CD4-positive, alpha-beta T cell treated with Interleukin-2 at 100 ng/mL for 4 hours (primary cell): ENCODE measurements around the gene KATNB1.
A peak's percentile ranks its signal among the peaks of the same experiment; 100 is the strongest.
"Not testable (repeated sequence)": the region's sequence is repeated elsewhere in the genome, so short reads cannot be mapped to it uniquely, and the experiment has no call there.

Experiments
- DNase-seq: peaks from one replicate; pipeline ENCODE4 v3.0.0-alpha.2; 2020; ENCODE audit warnings: low spot score

The KATNB1 gene

GRCh38 chr16:57725976-57726375 lies 9.6 kb upstream of the KATNB1 start:
- no peak for DNase-seq

GRCh38 chr16:57726433-57726947 lies 9.1 kb upstream of the KATNB1 start:
- DNase-seq: no peak

- DNase-seq: no peak
These were observed 8.0 kb upstream of the KATNB1 start for GRCh38 chr16:57727610-57728009.

GRCh38 chr16:57728336-57729181 lies 7.0 kb upstream of the KATNB1 start:
- DNase-seq: no peak

- DNase-seq: no peak
These were observed 6.4 kb upstream of the KATNB1 start for GRCh38 chr16:57729182-57729484.

- not testable (repeated sequence) for DNase-seq
These were observed 5.7 kb upstream of the KATNB1 start for GRCh38 chr16:57729852-57730251.

GRCh38 chr16:57730771-57731730 lies 4.5 kb upstream of the KATNB1 start:
- no peak for DNase-seq

GRCh38 chr16:57732037-57732436 lies 3.5 kb upstream of the KATNB1 start:
- DNase-seq: no peak

- DNase-seq: no peak
These were observed 2.9 kb upstream of the KATNB1 start for GRCh38 chr16:57732714-57733113.

GRCh38 chr16:57734308-57734924 lies 1.2 kb upstream of the KATNB1 start:
- no peak for DNase-seq

- DNase-seq: peak; percentile 99
These were observed 430 bp upstream of the KATNB1 start for GRCh38 chr16:57734925-57735754.

- peak; percentile 46 for DNase-seq
These were observed 1.1 kb downstream of the KATNB1 start for GRCh38 chr16:57736419-57737351.

- no peak for DNase-seq
These were observed 3.3 kb downstream of the KATNB1 start for GRCh38 chr16:57738844-57739243.

GRCh38 chr16:57739756-57740422 lies 4.3 kb downstream of the KATNB1 start:
- DNase-seq: no peak

- DNase-seq: no peak
These were observed 5.0 kb downstream of the KATNB1 start for GRCh38 chr16:57740423-57741071.

- DNase-seq: no peak
These were observed 6.2 kb downstream of the KATNB1 start for GRCh38 chr16:57741660-57742191.

GRCh38 chr16:57742543-57742942 lies 7.0 kb downstream of the KATNB1 start:
- DNase-seq: no peak

- no peak for DNase-seq
These were observed 7.9 kb downstream of the KATNB1 start for GRCh38 chr16:57743458-57743857.
